SJSA1 (cell line): ENCODE data around the gene DLGAP1. TPM values are rescaled to one million over a fixed set of nuclear protein-coding genes. Genes with fewer than 3 reads are reported as not detected.

Source experiments
- DNase-seq, 2 experiments: peaks; one replicate each; pipeline ENCODE4 v3.0.0-alpha.2; 2015 to 2020; ENCODE audit warnings: low spot score in 2 of 2, low read depth in 1 of 2
- H3K27ac ChIP-seq: fragments of 250-450 bp; sonication (Bioruptor Pico); 2 replicates; pipeline ENCODE4 v1.5.1; 2020; ENCODE audit warnings: mild to moderate bottlenecking, moderate library complexity
- H3K27me3 ChIP-seq: fragments of 250-450 bp; sonication (Bioruptor Pico); replicated peaks from 2 replicates; pipeline ENCODE4 v1.5.1; 2020; ENCODE audit warnings: mild to moderate bottlenecking, moderate library complexity
- H3K36me3 ChIP-seq: fragments of 250-450 bp; sonication (Bioruptor Pico); 2 replicates; pipeline ENCODE4 v1.5.1; 2020; ENCODE audit warnings: mild to moderate bottlenecking
- H3K4me1 ChIP-seq: fragments of 250-450 bp; sonication (Bioruptor Pico); replicated peaks from 2 replicates; pipeline ENCODE4 v1.6.1; 2021; ENCODE audit warnings: mild to moderate bottlenecking
- H3K4me3 ChIP-seq: fragments of 250-450 bp; sonication (Bioruptor Pico); 2 replicates; pipeline ENCODE4 v1.5.1; 2020; ENCODE audit warnings: mild to moderate bottlenecking
- H3K9me3 ChIP-seq: fragments of 250-450 bp; sonication (Bioruptor Pico); replicated peaks from 2 replicates; pipeline ENCODE4 v1.5.1; 2020; ENCODE audit warnings: mild to moderate bottlenecking
- total RNA-seq: library from RNA; depleted of rRNA; stranded (reverse); fragments of >200 nt; shearing (Covaris generic); gene quantifications from 2 replicates; pipeline ENCODE4 v1.2.3, GENCODE V29; 2014

The DLGAP1 gene
- total RNA-seq, 1 experiment from 2014 or later = not detected

DNA sequence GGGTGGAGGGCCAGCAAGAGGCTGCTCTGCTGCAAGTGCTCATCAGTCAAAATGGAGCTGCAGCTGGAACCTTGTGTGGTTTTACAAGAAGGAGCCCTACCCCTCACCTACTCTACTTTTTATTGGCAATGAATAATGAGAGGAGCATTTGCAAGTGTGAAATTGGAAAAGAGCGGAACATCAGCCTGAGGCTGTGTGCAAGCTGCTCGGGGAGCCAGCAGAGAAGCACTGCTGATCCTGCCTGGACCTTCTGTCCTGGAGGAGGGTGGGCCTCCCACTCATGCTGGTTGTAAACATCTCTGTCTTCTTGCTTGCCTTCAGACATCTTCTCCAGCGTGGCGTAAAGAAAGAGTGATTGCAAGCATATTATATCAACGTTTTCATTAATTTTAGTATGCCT, 256.2 kb downstream of the DLGAP1 start:
- no peak overlapping the region for H3K4me3 ChIP-seq

DNA sequence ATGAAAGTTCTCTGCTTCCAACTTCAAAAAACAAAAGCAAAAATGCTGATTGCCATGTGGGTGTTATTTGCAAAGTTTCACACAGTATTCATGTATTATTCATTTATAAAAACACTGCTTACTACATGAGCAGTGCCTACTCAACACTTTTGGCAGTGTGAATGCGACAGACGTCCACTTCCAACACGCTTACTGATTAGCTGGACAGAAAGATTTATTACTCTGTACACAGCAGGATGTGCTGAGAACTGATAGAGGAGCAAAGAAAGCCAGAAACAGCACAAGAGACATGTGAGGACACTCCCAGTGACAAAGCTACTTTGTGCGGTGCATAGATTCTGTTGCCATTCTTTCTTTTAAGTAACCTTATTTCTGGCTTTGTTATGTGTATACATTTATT, 258.8 kb downstream of the DLGAP1 start:
- H3K4me3 ChIP-seq = no peak overlapping the region
- DNase-seq = no peak
- no peaks in the 10 kb centered on the region for H3K4me1 ChIP-seq
- H3K27me3 ChIP-seq = no peaks in the 10 kb centered on the region
- H3K9me3 ChIP-seq = no peaks in the 10 kb centered on the region
- no peaks in the 10 kb centered on the region for H3K36me3 ChIP-seq
- H3K27ac ChIP-seq = no peak overlapping the region

More for the DNA sequence above, 256.2 kb downstream of the DLGAP1 start:
- Histone ChIP-seq H3K36me3 (no peaks in the 10 kb centered on the region), H3K9me3 (no peaks in the 10 kb centered on the region), H3K27me3 (no peaks in the 10 kb centered on the region), H3K4me1 (no peaks in the 10 kb centered on the region), H3K27ac (no peak overlapping the region)
- DNase-seq = no peak

DNA sequence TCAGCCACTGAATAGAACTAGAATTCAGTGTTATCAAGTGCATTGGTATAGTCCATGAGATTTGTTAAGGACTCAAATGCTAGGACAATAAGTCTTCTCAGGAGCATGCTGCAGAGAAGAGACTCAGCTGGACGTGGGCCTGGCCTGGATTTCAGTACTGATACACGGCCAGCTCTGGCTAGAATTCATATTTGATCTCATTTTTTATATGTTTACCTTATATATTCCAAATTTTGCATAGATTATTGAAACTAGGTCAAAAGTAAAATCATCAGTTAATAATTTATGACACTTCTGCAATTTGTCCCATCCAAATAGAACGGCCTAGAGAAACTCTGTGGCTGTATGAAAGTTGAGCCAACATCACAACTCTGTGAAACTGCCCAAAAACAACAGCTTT, 262.0 kb downstream of the DLGAP1 start:
- H3K4me3 ChIP-seq = no peak overlapping the region
- no peak overlapping the region for H3K27ac ChIP-seq
- no peaks in the 10 kb centered on the region for H3K27me3 ChIP-seq
- no peaks in the 10 kb centered on the region for H3K36me3 ChIP-seq
- no peaks in the 10 kb centered on the region for H3K4me1 ChIP-seq
- DNase-seq = no peak
- H3K9me3 ChIP-seq = no peaks in the 10 kb centered on the region

DNA sequence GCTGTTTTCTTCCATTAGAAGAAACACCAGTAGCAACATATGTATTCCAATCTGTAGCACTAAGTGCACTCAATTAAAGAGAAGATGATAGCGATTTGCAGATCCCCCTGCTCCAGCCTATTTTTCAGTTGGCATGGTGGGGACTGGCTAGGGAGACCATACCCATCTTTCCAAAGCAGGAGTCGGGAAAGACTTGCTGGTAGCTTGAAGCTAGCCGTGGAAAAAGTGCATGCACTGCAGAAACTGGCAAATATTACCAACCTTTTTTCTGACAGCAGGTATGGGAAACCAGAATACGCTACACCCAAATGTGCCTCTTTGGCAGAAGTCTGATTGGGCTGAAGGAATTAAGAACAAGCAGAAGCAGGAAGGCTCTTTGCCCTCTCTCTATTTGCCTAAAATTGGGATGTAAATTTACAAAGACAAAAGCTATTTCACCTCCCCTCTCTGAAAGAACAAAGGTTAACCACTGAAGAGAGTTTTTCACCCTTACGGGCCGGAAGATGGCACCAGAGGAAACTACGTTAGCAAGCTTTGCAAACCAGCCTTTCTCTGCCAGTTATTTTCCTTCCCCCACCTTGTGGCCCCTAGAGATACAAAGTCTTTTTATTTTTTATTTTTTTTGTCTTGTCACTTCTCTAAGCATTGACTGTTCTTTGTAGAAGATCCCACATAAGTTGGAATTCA, 273.1 kb downstream of the DLGAP1 start:
- Histone ChIP-seq H3K36me3 (no peaks in the 10 kb centered on the region), H3K27me3 (no peaks in the 10 kb centered on the region), H3K4me1 (no peaks in the 10 kb centered on the region), H3K4me3 (no peak overlapping the region), H3K9me3 (no peaks in the 10 kb centered on the region), H3K27ac (no peak overlapping the region)
- DNase-seq = no peak

DNA sequence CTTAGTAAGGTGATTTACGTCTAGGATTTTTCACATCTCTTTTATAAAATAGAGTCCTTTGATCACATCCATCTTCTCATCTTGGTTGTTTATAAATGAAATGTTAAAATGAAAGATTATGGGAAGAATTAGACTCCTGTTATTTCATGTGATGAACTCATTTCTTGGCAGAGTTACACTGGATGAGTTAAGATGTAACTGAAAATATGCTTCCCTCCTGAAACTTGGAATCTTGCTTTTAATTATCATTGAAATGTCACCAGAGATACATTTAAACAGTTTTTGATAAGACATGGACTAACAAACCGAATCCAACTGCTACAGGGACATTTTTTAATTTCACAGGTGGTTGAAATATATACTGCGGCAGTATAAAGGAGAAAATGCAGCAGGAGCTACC, 274.0 kb downstream of the DLGAP1 start:
- DNase-seq = no peak
- Histone ChIP-seq H3K36me3 (no peaks in the 10 kb centered on the region), H3K9me3 (no peaks in the 10 kb centered on the region), H3K4me3 (no peak overlapping the region), H3K27ac (no peak overlapping the region), H3K27me3 (no peaks in the 10 kb centered on the region), H3K4me1 (no peaks in the 10 kb centered on the region)

DNA sequence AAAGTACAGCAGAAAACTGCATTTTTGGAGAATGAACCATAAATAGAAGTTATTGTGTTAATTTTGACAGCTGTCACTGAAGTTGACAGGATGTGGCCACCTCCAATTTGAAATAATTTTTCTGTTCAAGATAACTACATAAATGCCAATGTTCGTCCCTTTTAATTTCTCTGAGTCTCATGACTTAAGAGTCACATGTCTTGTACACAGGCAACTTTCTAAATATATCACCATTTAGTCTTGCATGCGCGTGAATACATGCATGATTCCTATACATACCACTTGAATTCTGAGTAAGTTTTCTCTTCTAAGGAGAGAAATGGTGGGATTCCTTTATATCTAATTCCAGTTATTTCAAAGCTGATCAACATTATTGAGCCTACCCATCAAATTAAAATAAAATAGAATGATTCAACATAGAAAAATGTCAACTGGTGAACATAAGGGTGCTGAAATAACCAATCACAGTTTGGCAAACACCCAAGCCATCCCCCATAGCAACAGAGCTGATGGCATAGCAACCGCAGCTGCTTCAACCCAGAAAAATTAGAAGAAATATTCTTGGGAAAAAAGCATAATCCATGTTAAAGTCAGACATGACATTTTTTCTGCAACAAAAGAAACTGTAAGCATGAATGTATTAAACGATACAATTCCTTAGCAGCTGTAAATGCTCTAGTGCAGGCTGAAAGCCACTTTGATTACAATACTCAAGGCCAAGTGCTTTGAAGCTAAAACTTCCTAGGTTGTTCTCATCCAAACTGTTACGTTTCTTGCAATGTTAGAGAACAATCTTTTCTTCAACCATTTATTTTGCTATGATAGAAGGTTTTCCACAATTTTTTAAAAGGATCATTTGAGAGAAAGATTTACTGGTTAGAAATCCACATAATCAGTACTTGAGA, 282.7 kb downstream of the DLGAP1 start:
- Histone ChIP-seq H3K27ac (no peak overlapping the region), H3K4me1 (no peaks in the 10 kb centered on the region), H3K4me3 (no peak overlapping the region), H3K36me3 (no peaks in the 10 kb centered on the region), H3K27me3 (no peaks in the 10 kb centered on the region), H3K9me3 (no peaks in the 10 kb centered on the region)
- DNase-seq = no peak

DNA sequence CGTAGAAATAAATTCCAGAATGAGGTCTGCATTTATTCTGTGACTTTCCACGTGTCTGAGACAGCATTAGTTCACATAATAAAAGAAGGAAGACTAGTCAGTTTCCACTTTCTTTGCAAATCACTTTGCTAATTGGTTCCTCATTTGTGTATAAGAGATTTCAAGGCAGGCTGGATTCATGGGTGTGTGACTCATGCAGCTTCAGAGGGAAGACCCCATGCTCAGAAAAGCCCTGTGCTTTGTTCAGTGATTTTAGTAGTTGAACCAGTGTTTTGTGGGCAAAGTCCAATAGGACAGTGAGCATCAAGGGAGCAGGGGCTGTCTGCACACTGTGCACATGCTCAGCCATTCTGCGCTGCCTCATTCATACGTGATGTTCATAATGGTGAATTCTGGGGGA, 297.8 kb downstream of the DLGAP1 start:
- no peak overlapping the region for H3K27ac ChIP-seq
- H3K36me3 ChIP-seq = no peaks in the 10 kb centered on the region
- H3K4me1 ChIP-seq = no peaks in the 10 kb centered on the region
- no peak for DNase-seq
- no peak overlapping the region for H3K4me3 ChIP-seq
- no peaks in the 10 kb centered on the region for H3K27me3 ChIP-seq
- H3K9me3 ChIP-seq = no peaks in the 10 kb centered on the region

DNA sequence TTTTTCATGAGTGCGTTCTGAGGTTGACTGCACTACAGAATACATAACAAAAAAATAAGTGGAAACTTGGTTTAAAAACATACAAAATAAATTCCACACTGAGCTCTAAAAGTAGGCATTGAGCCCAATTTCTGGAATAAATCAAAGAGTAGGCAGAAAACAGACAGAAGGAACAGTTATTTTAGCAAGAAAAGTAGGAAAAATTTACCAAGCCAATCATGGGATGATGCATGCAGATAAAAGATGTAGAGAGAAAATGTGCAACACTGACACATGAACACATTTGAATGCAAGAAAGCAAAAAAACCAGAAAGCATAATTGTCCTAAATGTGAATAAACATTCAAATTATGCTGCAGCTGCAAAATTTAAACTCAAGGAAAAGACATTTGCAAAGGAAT, 308.3 kb downstream of the DLGAP1 start:
- no peak for DNase-seq
- H3K27ac ChIP-seq = no peak overlapping the region

DNA sequence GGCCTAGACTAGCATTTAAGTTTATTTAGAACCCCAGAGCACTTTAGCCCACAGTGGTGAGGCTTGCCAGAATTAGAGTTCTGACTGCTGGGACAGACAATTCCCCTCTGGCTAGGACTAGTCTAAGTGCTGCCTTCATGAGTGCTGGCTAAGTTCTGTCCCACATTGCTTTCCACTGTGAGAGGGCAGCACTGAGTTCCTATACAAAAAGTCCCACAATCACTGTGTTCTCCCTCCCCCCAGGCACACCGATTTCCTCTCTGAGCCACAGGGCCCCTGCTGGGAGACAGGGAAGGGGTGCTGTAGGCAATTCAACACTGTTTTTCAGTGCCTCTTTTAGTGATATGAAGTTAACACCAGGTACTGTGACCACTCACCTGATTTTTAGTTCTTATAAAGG, 310.9 kb downstream of the DLGAP1 start:
- H3K27ac ChIP-seq = no peak overlapping the region
- no peaks in the 10 kb centered on the region; the same call in 1 of the 2 replicates for H3K27me3 ChIP-seq
- H3K9me3 ChIP-seq = no peaks in the 10 kb centered on the region
- no peak overlapping the region for H3K4me3 ChIP-seq
- no peaks in the 10 kb centered on the region for H3K4me1 ChIP-seq
- H3K36me3 ChIP-seq = no peaks in the 10 kb centered on the region
- no peak for DNase-seq

More for the DNA sequence above, 308.3 kb downstream of the DLGAP1 start:
- no peaks in the 10 kb centered on the region for H3K36me3 ChIP-seq
- H3K4me1 ChIP-seq = no peaks in the 10 kb centered on the region
- H3K9me3 ChIP-seq = no peaks in the 10 kb centered on the region
- no peak overlapping the region for H3K4me3 ChIP-seq
- H3K27me3 ChIP-seq = no peaks in the 10 kb centered on the region; the same call in 1 of the 2 replicates

DNA sequence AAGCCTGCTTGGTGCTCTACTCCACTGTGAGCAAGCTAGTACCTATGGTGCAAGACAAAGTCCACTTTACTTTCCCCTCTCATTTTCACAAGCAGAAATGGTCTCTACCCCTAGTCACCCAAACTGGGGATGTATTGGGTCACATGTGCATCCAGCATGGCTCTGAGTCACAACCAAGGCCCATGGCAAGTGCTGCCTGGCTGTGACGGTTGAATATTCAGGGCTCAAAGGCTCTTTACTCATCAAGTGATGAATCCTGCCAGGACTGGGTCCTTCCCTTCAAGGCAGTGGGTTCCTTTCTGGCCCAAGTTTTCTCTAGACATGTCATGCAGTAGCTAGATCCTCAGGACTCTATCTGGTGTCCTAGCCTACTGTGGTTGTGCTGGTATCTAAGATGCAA, 311.5 kb downstream of the DLGAP1 start:
- no peak for DNase-seq
- Histone ChIP-seq H3K27ac (no peak overlapping the region), H3K36me3 (no peaks in the 10 kb centered on the region), H3K9me3 (no peaks in the 10 kb centered on the region), H3K4me3 (no peak overlapping the region), H3K27me3 (no peaks in the 10 kb centered on the region), H3K4me1 (no peaks in the 10 kb centered on the region)

DNA sequence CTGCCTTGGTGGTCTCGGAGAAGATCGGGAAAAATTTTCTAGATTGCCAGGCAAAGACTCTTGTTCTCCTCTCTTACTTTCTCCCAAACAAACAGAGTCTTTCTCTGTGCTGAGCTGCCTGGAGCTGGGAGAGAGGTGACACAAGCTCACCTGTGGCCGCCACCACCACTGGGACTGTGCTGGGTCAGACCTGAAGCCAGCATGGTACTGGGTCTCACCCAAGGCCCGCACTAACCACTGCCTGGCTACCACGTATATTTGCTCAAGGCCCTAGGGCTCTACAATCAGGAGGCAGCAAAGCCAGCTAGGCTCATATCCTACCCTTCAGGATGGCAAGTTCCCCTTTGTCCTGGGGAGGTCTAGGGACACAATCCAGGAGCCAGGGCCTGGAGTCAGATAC, 312.2 kb downstream of the DLGAP1 start:
- Histone ChIP-seq H3K36me3 (no peaks in the 10 kb centered on the region), H3K4me3 (no peak overlapping the region), H3K4me1 (no peaks in the 10 kb centered on the region), H3K9me3 (no peaks in the 10 kb centered on the region), H3K27ac (no peak overlapping the region), H3K27me3 (no peaks in the 10 kb centered on the region)
- DNase-seq = no peak

DNA sequence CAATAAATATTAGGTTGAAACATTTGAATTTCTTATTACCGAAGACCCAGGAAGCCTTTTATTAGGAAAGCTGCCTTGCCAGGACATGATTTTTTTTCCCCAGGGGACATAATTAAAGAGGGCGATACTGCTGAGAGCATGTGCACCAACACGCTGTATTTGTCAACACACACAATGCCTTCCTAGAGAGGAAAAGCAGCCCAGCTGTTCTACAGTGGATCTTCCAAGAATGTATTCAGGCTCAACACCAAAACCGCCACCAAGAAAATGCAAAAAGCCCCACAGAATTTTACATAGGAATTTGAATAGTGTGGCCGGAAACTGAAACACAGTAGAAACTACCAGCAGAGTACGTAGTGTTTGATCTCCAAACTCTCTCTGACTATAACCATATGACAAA, 320.4 kb downstream of the DLGAP1 start:
- H3K27ac ChIP-seq = no peak overlapping the region
- H3K4me3 ChIP-seq = no peak overlapping the region
- DNase-seq = no peak
- H3K27me3 ChIP-seq = no peaks in the 10 kb centered on the region
- H3K36me3 ChIP-seq = no peaks in the 10 kb centered on the region
- H3K4me1 ChIP-seq = no peaks in the 10 kb centered on the region
- no peaks in the 10 kb centered on the region for H3K9me3 ChIP-seq

DNA sequence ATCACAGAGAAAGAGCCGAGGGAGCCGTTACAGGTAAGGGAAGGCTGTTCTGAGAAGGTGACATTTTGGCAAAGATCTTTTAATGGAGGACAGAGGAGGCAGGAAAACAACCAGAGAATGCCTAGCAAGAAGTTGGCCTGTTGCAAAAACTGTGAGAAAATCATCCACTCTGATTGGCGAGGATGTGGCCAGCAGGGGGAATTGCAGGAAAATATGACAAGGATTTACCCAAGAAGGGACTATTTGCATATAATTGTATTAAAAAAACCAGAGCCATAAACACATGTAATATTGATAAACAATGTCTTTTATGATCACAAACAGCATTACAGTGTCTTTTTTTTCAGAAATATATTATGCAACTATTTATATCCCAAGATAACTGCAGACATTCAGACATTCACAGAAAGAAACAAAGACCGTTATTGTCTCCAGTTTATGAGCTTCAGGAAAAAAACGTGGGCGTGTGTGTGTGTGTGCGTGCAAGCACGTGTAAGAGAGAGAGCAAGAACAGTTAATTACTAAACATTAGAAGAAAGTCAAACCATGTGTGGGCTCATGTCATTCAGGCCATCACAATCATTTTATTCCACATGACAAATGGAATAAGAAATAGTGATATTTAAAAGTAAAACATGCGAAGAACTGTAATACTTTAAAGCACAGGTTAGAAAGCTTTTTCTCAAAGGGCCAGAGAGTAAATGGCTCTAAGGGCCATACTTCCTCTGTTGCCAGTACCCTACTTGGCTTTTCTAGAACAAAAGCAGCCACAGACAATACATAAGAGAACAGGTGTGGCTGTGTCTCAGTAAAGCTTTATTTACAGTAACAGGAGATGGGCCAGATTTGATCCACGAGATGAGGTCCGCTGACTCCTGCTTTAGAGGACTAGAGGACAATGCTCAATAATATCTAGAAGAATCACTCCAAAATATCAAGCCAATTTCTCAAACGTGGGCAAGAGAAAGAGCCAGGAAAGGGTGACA, 324.1 kb downstream of the DLGAP1 start:
- H3K27ac ChIP-seq = no peak overlapping the region
- no peak overlapping the region for H3K4me3 ChIP-seq
- H3K36me3 ChIP-seq = no peaks in the 10 kb centered on the region
- H3K4me1 ChIP-seq = no peaks in the 10 kb centered on the region
- no peaks in the 10 kb centered on the region for H3K27me3 ChIP-seq
- no peaks in the 10 kb centered on the region for H3K9me3 ChIP-seq
- DNase-seq = no peak
